HepG2 (cell line): Measurements from ENCODE around the gene ZNF169. TPM values are rescaled to one million over a fixed set of nuclear protein-coding genes. Genes with fewer than 3 reads are reported as not detected.

Experiments used
- ATAC-seq: fragments of 200-7000 bp; cut with Tn5 transposase; 3 replicates; pipeline ENCODE4 v1.9.1; 2020; ENCODE audit warnings: mild to moderate bottlenecking, moderate library complexity
- BruUV-seq: library from RNA; stranded (reverse); fragments of 400-500 nt; replicated peaks from 2 replicates; lab custom pipeline; 2021; lab: Mats Ljungman, UMichigan
- CTCF ChIA-PET: fragments of 300-600 bp; formaldehyde crosslinking; extraction: SDS; loops from one replicate; lab custom pipeline; 2021; ENCODE audit warnings: low total read pairs, inconsistent platforms, low intra/inter-chr PET ratio; lab: Yijun Ruan, JAX
- POLR2A ChIA-PET: fragments of 350-600 bp; sonication (Branson Sonifier 250); formaldehyde crosslinking; loops from one replicate; lab custom pipeline; 2020; ENCODE audit warnings: antibody characterized with exemption, inconsistent platforms; lab: Yijun Ruan, JAX
- DNase-seq: peaks from one replicate; pipeline ENCODE4 v3.0.0-alpha.2; 2015; ENCODE audit warnings: low spot score
- FAIRE-seq: peaks from 3 replicates; lab custom pipeline; 2011; peaks lifted over from hg19 to GRCh38; lab: Jason Lieb, UNC
- H2AFZ ChIP-seq: one replicate; pipeline ENCODE4 v1.6.1; 2011; ENCODE audit warnings: low read length, inconsistent platforms
- H3K27ac ChIP-seq: fragments of 300-600 bp; 3 replicates; pipeline ENCODE4 v1.8.0; 2011; ENCODE audit warnings: mixed run types, mild to moderate bottlenecking, mixed read lengths, low read length, inconsistent platforms; ENCODE audit not compliant: insufficient read depth; ENCODE audit errors: extremely low read length
- H3K27me3 ChIP-seq, 2 experiments: fragments of 200-600 bp in 1 of 2; 2 replicates in 1 of 2; 3 replicates in 1 of 2; pipeline versions ENCODE4 v1.6.0 to v1.8.0; 2011; ENCODE audit warnings: low read length in 2 of 2, mild to moderate bottlenecking in 2 of 2, moderate library complexity in 2 of 2, inconsistent platforms in 1 of 2; ENCODE audit not compliant: insufficient read depth in 2 of 2, control insufficient read depth in 1 of 2
- H3K36me3 ChIP-seq, 2 experiments: fragments of 200-600 bp in 1 of 2; replicated peaks in 1 of 2; 2 replicates in 1 of 2; 3 replicates in 1 of 2; pipeline versions ENCODE4 v1.5.1 to v1.8.0; 2011; ENCODE audit warnings: low read length in 2 of 2, inconsistent platforms in 1 of 2; ENCODE audit not compliant: insufficient read depth in 2 of 2, control insufficient read depth in 1 of 2
- H3K4me1 ChIP-seq: 2 replicates; pipeline ENCODE4 v1.5.1; 2012; ENCODE audit warnings: low read length, inconsistent platforms; ENCODE audit not compliant: insufficient read depth
- H3K4me2 ChIP-seq: 2 replicates; pipeline ENCODE4 v1.6.0; 2011; ENCODE audit warnings: low read depth, low read length, inconsistent platforms
- H3K4me3 ChIP-seq, 3 experiments: fragments of 200-600 bp in 1 of 3; sonication (generic), shearing (Covaris generic) in 1 of 3; replicated peaks in 1 of 3; 2 replicates each; pipeline ENCODE4 v1.5.1; 2011 to 2016; ENCODE audit warnings: low read length in 3 of 3, inconsistent platforms in 2 of 3, low read depth in 2 of 3, mild to moderate bottlenecking in 2 of 3, control low read depth in 1 of 3, mixed read lengths in 1 of 3; ENCODE audit not compliant: insufficient read depth in 1 of 3
- H3K79me2 ChIP-seq: one replicate; pipeline ENCODE4 v1.6.1; 2011; ENCODE audit warnings: low read length, inconsistent platforms; ENCODE audit not compliant: insufficient read depth
- H3K9ac ChIP-seq: 2 replicates; pipeline ENCODE4 v1.6.0; 2011; ENCODE audit warnings: mild to moderate bottlenecking, low read depth, low read length, inconsistent platforms; ENCODE audit not compliant: insufficient read depth
- H3K9me3 ChIP-seq: 2 replicates; pipeline ENCODE4 v1.5.1; 2012; ENCODE audit warnings: mild to moderate bottlenecking, low read length
- H4K20me1 ChIP-seq: 2 replicates; pipeline ENCODE4 v1.6.0; 2011; ENCODE audit warnings: inconsistent platforms, mild to moderate bottlenecking, low read length, moderate library complexity; ENCODE audit not compliant: insufficient read depth
- CEBPB ChIP-seq: IDR thresholded peaks from 2 replicates; pipeline ENCODE4 v1.6.1; 2011; ENCODE audit warnings: low read depth, low read length, improper control_type of control experiment, borderline replicate concordance
- CEBPG ChIP-seq: IDR thresholded peaks from 2 replicates; pipeline ENCODE4 v1.6.1; 2016
- GATAD1 ChIP-seq: IDR thresholded peaks from 2 replicates; pipeline ENCODE4 v1.6.1; 2016; ENCODE audit warnings: missing genetic modification reagents, missing compliant biosample characterization
- KDM6A ChIP-seq: IDR thresholded peaks from 2 replicates; pipeline ENCODE4 v1.6.1; 2016; ENCODE audit warnings: low read depth
- PAXIP1 ChIP-seq: sonication (generic); formaldehyde crosslinking; conservative IDR thresholded peaks from 2 replicates; pipeline ENCODE4 v1.4.0; 2020; ENCODE audit warnings: mild to moderate bottlenecking, missing genetic modification reagents, moderate library complexity
- PRDM15 ChIP-seq: sonication (generic); formaldehyde crosslinking; IDR thresholded peaks from 2 replicates; pipeline ENCODE4 v1.4.0; 2020; ENCODE audit warnings: missing genetic modification reagents
- RXRB ChIP-seq: IDR thresholded peaks from 2 replicates; pipeline ENCODE4 v1.6.1; 2016; ENCODE audit warnings: borderline replicate concordance, missing genetic modification reagents, missing compliant biosample characterization
- SAP130 ChIP-seq: IDR thresholded peaks from 2 replicates; pipeline ENCODE4 v1.6.1; 2016; ENCODE audit warnings: low read depth
- STAT6 ChIP-seq: sonication (generic); formaldehyde crosslinking; IDR thresholded peaks from 2 replicates; pipeline ENCODE4 v1.4.0; 2020; ENCODE audit warnings: missing genetic modification reagents, mild to moderate bottlenecking, borderline replicate concordance
- ZKSCAN1 ChIP-seq: fragments of 150-350 bp; IDR thresholded peaks from 2 replicates; pipeline ENCODE4 v1.6.1; 2014; ENCODE audit warnings: low read length
- ZNF12 ChIP-seq: sonication (generic); formaldehyde crosslinking; IDR thresholded peaks from 2 replicates; pipeline ENCODE4 v1.5.0; 2020; ENCODE audit warnings: missing genetic modification reagents
- ZNF746 ChIP-seq: sonication (generic); formaldehyde crosslinking; IDR thresholded peaks from 2 replicates; pipeline ENCODE4 v1.8.0; 2022; ENCODE audit warnings: mild to moderate bottlenecking, missing genetic modification reagents
- ZSCAN21 ChIP-seq: sonication (generic); formaldehyde crosslinking; IDR thresholded peaks from 2 replicates; pipeline ENCODE4 v1.8.0; 2022; ENCODE audit warnings: mild to moderate bottlenecking, missing genetic modification reagents, moderate library complexity, borderline replicate concordance
- WGBS: methylation state at CpG from one replicate; pipeline ENCODE4 v1.1.6; 2017; ENCODE audit warnings: low lambda C conversion rate; 5-methylcytosine and 5-hydroxymethylcytosine counted together
- in situ Hi-C: cut with HindIII; loops from 2 replicates; pipeline ENCODE4 v1.10.0; 2017; ENCODE audit warnings: low pct_unique_long_range_greater_than_20kb; ENCODE audit not compliant: extremely low pct_ligation_motif_present
- intact Hi-C: fragments of 100-400 bp; cut with micrococcal nuclease; formaldehyde crosslinking; loops from one replicate; pipeline ENCODE4 v1.10.0; 2022; ENCODE audit not compliant: unreplicated experiment
- polyA plus RNA-seq, 8 experiments: library from polyadenylated mRNA; depleted of rRNA in 3 of 8; stranded (reverse) in 7 of 8; unstranded in 1 of 8; fragments of >200 nt; fragmentation: Illumina TruSeq in 4 of 8; extraction: Trizol in 4 of 8; gene quantifications; 2 replicates each; pipeline versions ENCODE4 v1.2.1 to v1.2.3, GENCODE V29; 2011 to 2016; ENCODE audit warnings: low read depth in 4 of 8, missing spikeins in 1 of 8, mixed read lengths in 1 of 8; ENCODE audit not compliant: insufficient read depth in 1 of 8
- total RNA-seq, 5 experiments: library from RNA; depleted of rRNA; stranded (reverse); fragments of >200 nt; fragmentation: Illumina TruSeq; extraction: Trizol; gene quantifications; 2 replicates each; pipeline ENCODE4 v1.2.3, GENCODE V29; 2016; ENCODE audit warnings: low read depth in 1 of 5

The ZNF169 gene
- total and polyA plus RNA-seq, 2 of the 13 experiments (the other 11 are each of a cell fraction or from before 2014, with no cell fraction given) = 2.1 to 6.3 TPM

GRCh38 chr9:94270009-94270408, 10.9 kb downstream of the ZNF169 start:
- peak overlapping the region; percentile 66 for H3K27ac ChIP-seq
- peak overlapping the region; percentile 47; the same call in 1 of the 2 replicates for H3K9ac ChIP-seq
- ATAC-seq (peak; percentile 88), DNase-seq (peak; percentile 60), FAIRE-seq (peak; percentile 8)
- BruUV-seq = no TSS peak
- intact Hi-C loops (no loop called here), in situ Hi-C loops (no loop called here)
- peaks cover 12% of the 10 kb centered on the region for H3K79me2 ChIP-seq
- 4% methylated on average over 1 of the region's 1 CpG for WGBS
- H3K36me3 ChIP-seq = no peaks in the 10 kb centered on the region
- peak overlapping the region; percentile 33 to 65 (median 60); a peak in 5 of 6 replicates for H3K4me3 ChIP-seq
- H3K27me3 ChIP-seq = no peaks in the 10 kb centered on the region
- CTCF ChIA-PET = no interaction called here
- H3K9me3 ChIP-seq = no peaks in the 10 kb centered on the region
- H3K4me1 ChIP-seq = peaks cover 47% of the 10 kb centered on the region
- POLR2A ChIA-PET = interaction anchor here (1.1 kb wide), 1 partner anchor 9 kb away, joined by 4 read pairs; no protein-coding TSS in a partner anchor
- peak overlapping the region; percentile 70 for H3K4me2 ChIP-seq
- H4K20me1 ChIP-seq = no peaks in the 10 kb centered on the region
- H2AFZ ChIP-seq = no peak overlapping the region
- peak; percentile 33; the same call in 1 of the 2 replicates for TF ChIP-seq SAP130 (CRISPR knock-in tag)
- TF ChIP-seq GATAD1 (CRISPR knock-in tag) = no peak
- peak; percentile 40; the same call in 1 of the 2 replicates for TF ChIP-seq PAXIP1 (CRISPR knock-in tag)
- peak; percentile 11; the same call in 1 of the 2 replicates for TF ChIP-seq CEBPB
- TF ChIP-seq ZNF746 (CRISPR knock-in tag) = no peak
- peak; percentile 69 for TF ChIP-seq CEBPG (CRISPR knock-in tag)
- 0 out of 2 replicates have a peak, but pooled peaks have one; percentile 13 for TF ChIP-seq KDM6A (CRISPR knock-in tag)
- 0 out of 2 replicates have a peak, but pooled peaks have one; percentile 29 for TF ChIP-seq ZNF12 (CRISPR knock-in tag)
- TF ChIP-seq ZKSCAN1 = 0 out of 2 replicates have a peak, but pooled peaks have one; percentile 27
- 0 out of 2 replicates have a peak, but pooled peaks have one; percentile 33 for TF ChIP-seq STAT6 (CRISPR knock-in tag)
- TF ChIP-seq RXRB (CRISPR knock-in tag) = 0 out of 2 replicates have a peak, but pooled peaks have one; percentile 6
- TF ChIP-seq PRDM15 (CRISPR knock-in tag) = no peak
- TF ChIP-seq ZSCAN21 (CRISPR knock-in tag) = peak; percentile 69; the same call in 1 of the 2 replicates
